ENCODE measurements around the gene SETD2.
A peak's percentile ranks its signal among the peaks of the same experiment; 100 is the strongest.

The SETD2 gene

DNA sequence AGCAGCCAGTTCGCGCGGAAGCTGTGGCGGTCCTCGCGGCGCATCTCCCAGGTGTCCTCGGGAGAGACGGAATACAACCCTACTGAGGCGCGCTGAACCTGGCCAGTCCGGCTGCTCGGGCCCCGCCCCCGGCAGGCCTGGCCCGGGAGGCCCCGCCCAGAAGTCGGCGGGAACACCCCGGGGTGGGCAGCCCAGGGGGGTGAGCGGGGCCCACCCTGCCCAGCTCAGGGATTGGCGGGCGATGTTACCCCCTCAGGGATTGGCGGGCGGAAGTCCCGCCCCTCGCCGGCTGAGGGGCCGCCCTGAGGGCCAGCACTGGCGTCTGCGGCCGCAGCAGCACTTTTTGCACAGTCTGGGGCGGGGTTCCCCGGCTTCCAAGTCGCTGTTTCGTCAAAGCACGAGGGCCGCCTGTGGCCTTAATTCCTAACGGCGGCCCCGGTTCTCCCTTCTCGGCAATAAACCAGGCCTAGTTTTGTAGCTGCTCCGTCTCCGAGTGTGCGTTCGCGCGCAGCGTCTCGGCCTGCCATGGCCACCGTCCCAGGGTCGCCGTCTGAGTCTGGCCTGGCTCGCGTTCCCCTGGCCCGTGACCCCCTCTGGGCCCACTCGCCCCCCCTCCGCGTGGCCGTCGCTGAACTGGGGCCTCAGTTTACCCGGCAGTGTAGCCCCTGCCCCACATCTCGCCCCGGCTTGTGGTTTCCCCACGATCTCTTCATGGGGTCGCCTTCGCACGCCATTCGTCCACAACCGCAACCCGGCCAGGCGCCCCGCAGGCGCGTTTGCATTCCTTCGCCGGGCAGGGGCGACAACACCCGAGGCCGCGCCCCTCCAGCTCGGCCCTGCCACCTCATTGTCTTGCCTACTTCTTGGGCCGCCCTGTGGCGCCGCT, 154.4 kb downstream of the SETD2 start:
- DNase-seq (ENCODE audit: low spot score), result peak; percentile 86

DNA sequence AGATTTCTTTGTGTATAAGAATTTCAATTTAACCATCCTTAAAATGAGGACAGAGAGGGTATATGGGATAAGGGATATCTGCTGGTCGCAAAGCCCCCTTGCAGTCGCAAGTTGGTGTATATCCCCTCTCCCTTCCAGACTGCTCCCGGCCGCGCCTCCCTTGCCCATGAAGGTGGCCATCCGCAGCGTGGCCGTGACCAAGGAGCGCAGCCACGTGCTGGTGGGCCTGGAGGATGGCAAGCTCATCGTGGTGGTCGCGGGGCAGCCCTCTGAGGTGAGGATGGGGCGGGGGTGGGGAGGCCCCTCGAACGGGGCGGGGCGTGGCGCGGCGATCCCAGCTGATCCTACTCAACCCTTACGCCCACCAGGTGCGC, 155.1 kb downstream of the SETD2 start:
- DNase-seq (ENCODE audit: low spot score), result no peak

DNA sequence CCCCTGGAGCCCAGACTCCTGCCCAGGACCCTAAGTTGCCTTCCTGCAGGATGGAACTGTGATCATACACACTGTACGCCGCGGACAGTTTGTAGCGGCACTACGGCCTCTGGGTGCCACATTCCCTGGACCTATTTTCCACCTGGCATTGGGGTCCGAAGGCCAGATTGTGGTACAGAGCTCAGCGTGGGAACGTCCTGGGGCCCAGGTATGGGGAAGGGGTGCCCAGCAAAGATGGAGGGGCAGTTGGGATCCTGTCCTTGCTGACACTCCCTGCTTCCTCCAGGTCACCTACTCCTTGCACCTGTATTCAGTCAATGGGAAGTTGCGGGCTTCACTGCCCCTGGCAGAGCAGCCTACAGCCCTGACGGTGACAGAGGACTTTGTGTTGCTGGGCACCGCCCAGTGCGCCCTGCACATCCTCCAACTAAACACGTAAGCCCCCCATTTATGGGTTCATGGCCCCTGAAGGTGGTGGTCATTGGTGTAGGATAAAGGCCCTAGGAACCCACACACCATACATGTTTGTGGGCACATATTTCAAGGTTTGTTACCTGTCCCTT, 155.6 kb downstream of the SETD2 start:
- DNase-seq (ENCODE audit: low spot score), result no peak

DNA sequence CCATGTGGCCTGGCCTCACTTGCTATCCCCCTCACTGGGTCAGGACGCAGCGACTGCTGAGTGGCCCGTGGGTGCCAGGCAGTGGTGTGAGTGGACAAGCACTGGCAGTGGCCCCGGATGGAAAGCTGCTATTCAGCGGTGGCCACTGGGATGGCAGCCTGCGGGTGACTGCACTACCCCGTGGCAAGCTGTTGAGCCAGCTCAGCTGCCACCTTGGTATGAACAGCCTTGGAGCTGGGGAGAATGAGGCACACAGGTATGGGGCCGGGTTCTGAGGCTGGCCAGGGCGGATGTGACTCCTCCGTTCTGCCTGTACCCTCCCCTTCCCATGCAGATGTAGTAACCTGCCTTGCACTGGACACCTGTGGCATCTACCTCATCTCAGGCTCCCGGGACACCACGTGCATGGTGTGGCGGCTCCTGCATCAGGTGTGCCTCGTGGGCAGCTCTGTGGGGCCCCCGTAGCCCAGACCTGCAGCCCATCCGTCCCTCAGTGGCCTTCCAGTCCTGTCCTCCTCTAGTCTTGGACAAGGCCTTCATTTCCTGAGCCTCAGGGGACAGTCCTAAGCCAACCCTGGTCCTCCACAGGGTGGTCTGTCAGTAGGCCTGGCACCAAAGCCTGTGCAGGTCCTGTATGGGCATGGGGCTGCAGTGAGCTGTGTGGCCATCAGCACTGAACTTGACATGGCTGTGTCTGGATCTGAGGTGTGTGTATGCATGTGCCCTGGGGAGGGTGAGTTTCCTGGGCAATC, 156.3 kb downstream of the SETD2 start:
- DNase-seq (ENCODE audit: low spot score), result no peak

GRCh38 chr3:47007001-47007400, 156.9 kb downstream of the SETD2 start:
- no peak for DNase-seq (ENCODE audit: low spot score)

DNA sequence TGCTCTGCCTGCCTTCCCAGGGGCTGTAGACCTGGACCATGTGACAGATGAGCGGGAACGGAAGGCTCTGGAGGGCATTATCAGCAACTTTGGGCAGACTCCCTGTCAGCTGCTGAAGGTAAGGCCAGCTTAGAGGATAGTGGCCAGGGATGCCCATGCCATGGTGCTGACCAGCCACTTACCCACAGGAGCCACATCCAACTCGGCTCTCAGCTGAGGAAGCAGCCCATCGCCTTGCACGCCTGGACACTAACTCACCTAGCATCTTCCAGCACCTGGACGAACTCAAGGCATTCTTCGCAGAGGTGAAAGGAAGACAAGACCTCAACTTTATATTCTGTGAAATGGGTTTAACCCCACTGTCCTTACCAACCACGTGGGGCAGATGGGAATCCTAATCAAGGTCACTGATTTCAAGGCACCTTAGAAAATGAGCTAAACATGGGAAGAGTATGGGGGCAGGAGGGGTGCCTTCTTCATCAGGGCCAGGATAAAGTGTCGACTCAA, 157.7 kb downstream of the SETD2 start:
- DNase-seq (ENCODE audit: low spot score), result no peak

GRCh38 chr3:47005212-47006144, 158.4 kb downstream of the SETD2 start:
- DNase-seq (ENCODE audit: low spot score), result no peak

DNA sequence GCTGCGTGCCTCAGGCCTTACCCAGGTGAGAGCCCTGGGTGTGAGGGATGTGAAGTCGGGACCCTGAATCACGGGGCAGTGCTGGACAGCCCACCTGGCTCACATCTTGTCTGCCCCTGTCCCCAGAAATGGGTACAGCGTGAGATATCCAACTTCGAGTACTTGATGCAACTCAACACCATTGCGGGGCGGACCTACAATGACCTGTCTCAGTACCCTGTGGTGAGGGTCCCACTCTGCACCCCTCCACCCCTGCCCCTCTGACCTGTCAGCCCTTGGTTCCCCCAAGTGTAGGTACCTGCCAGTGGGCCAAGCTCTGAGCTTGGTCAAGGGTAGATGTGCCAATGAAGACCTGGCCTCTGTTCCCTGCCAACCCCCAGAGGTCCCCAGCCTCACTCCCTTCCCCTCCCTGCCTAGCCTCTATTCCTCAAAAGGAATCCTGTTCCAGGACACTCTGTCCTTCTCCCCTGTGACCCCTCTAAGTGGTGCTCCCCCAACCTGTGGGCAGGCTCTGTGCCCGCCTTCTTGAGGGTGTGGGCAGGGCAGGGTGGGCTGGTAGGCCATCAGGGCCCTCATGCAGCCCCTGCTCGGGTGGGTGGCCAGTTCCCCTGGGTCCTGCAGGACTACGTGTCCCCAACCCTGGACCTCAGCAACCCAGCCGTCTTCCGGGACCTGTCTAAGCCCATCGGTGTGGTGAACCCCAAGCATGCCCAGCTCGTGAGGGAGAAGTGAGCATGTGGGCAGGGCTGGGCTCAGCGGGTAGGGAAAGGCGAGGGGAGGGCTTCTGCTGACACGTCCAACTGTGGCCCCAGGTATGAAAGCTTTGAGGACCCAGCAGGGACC, 159.3 kb downstream of the SETD2 start:
- DNase-seq (ENCODE audit: low spot score), result no peak

- DNase-seq (ENCODE audit: low spot score), result no peak
These were observed 160.2 kb downstream of the SETD2 start for GRCh38 chr3:47003461-47004368.

- no peak for DNase-seq (ENCODE audit: low spot score)
These were observed 160.9 kb downstream of the SETD2 start for GRCh38 chr3:47003056-47003410.

DNA sequence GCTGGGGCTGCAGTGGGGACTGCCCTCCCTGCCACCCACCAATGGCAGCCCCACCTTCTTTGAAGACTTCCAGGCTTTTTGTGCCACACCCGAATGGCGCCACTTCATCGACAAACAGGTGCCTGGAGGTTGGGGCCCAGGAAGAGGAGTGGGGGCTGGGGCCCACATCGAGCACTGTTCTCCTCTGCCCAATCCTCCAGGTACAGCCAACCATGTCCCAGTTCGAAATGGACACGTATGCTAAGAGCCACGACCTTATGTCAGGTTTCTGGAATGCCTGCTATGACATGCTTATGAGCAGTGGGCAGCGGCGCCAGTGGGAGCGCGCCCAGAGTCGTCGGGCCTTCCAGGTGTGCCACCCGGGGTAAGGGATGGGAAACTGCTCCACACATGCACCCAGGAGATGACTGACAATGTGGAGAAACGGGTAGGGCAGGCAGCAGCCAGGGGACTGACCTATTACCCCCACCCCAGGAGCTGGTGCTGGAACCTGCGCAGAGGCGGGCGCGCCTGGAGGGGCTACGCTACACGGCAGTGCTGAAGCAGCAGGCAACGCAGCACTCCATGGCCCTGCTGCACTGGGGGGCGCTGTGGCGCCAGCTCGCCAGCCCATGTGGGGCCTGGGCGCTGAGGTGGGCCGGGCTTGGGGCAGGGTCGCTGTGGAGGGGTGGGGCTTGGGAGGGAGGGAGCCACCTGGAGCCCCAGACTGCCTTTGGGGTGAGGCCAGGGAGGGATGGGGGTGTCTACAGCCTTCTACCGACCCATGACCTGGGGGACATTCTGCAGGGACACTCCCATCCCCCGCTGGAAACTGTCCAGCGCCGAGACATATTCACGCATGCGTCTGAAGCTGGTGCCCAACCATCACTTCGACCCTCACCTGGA, 161.5 kb downstream of the SETD2 start:
- no peak for DNase-seq (ENCODE audit: low spot score)

- DNase-seq (ENCODE audit: low spot score), result no peak
These were observed 162.2 kb downstream of the SETD2 start for GRCh38 chr3:47001731-47002170.

DNA sequence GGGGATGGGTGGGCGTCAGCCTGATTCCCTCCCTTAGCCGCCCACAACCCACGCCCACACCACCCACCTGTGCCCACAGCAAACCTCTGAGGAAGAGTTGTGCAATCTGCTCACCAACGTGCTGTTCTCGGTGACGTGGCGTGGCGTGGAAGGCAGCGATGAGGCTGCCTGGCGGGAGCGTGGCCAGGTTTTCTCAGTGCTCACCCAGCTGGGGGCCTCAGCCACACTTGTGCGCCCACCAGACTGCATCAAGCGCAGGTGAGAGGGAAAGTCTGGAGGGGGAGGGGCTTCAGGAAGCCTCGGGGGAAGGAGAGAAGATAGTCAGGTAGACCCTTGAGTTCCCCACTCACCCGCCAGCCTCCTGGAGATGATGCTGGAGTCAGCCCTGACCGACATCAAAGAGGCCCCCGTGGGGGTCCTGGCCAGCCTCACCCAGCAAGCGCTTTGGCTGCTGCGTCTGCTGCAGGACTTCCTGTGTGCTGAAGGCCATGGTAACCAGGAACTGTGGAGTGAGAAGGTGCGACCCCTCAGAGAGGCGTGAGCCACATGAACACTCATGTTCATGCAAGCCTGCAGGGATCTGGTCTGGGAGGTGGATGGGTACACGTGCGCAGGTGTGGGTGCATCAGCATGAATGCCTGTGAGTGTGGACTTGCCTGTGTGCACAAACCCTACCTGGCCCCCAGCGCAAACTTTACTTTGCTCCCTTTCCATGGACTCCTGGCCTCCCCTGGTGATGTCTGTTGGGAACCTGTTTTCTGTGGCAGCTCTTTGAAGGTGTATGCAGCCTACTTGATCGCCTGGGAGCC, 162.8 kb downstream of the SETD2 start:
- no peak for DNase-seq (ENCODE audit: low spot score)

GRCh38 chr3:47000198-47000815, 163.6 kb downstream of the SETD2 start:
- DNase-seq (ENCODE audit: low spot score), result no peak

GRCh38 chr3:46999516-47000197, 164.3 kb downstream of the SETD2 start:
- DNase-seq (ENCODE audit: low spot score), result no peak

DNA sequence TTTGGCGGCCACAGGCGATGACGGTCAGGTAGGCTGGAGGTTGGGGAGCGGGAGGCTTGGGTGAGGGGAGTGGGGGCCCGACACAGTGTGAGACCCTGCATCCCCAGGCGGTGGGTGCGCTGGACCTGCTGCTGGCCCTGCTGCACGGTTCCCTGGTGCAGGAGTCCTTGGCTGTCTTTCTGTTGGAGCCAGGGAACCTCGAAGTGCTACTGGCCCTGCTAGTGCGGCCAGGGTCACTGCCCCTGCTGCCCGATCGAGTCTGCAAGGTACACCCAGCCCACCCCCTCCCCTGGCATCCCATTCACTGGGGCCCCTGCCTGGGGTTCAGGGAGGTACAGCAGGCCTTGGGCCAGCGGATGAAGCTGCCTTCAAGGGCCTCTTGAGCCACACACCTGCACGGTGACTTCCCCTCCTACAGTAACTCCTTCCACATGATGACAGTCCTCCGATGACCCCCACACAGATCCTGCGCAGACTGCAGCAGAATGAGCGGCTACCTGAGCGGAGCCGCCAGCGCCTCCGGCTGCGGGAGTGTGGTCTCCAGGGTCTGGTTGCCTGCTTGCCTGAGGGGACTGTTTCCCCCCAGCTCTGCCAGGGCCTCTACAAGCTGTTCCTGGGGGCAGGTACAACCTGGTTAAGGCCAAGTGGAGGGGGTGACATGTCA, 164.9 kb downstream of the SETD2 start:
- no peak for DNase-seq (ENCODE audit: low spot score)

All from pons (tissue), 1 donor.